ENCODE measurements around the gene BRMS1.
"Not testable (repeated sequence)": the region's sequence is repeated elsewhere in the genome, so short reads cannot be mapped to it uniquely, and the experiment has no call there.

The BRMS1 gene

GRCh38 chr11:66344550-66345315, at the start of gene BRMS1:
Gene BRMS1, minus strand, starts transcription at chr11:66345104. Its CDS starts 2,870 bp downstream, at chr11:66342234.
- peak within 1 kb of the TSS; percentile 84 to 91 for H3K4me3 ChIP-seq (ENCODE audit: low read depth in 1 of 2, low read length in 1 of 2)

DNA sequence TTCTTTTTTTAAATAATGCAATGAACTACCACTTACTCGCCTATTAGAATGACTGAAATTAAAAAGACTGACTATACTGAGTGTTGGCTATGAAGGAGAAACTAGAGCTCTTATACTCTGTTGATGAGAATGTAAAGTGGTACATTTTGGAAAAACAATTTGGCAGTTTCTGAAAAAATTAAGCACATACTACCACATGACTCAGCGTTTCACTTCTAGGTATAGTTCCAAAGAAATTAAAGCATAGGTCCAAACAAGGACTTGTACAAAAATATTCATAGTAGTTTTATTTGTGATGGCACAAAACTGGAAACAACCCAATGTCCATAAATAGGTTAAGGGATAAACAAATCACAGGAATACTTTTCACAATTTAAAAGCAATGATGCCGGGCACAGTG, 49.0 kb upstream of the BRMS1 start:
- Histone ChIP-seq H3K27ac (no peak overlapping the region), H3K36me3 (no peaks in the 10 kb centered on the region), H3K4me3 (ENCODE audit: low read depth in 1 of 2, low read length in 1 of 2) (no peak overlapping the region), H3K27me3 (peaks cover 40% of the 10 kb centered on the region), H3K9me3 (no peaks in the 10 kb centered on the region), H3K4me1 (ENCODE audit: control insufficient read depth in 1 of 2, insufficient read depth in 1 of 2, low read depth in 1 of 2, low read length in 1 of 2) (no peaks in the 10 kb centered on the region)
- TF ChIP-seq CTCF (IDR thresholded peaks at IDR 0.05) = no peak

More at GRCh38 chr11:66344550-66345315, at the start of gene BRMS1:
- peaks cover 31% of the 10 kb centered on the region in 2 experiments for H3K4me1 ChIP-seq (ENCODE audit: control insufficient read depth in 1 of 2, insufficient read depth in 1 of 2, low read depth in 1 of 2, low read length in 1 of 2)
- H3K27ac ChIP-seq = peak within 1 kb of the TSS; percentile 86
- peak; percentile 83 for TF ChIP-seq CTCF (IDR thresholded peaks at IDR 0.05)
- peaks cover 38% of the 10 kb centered on the region for H3K36me3 ChIP-seq
- H3K9me3 ChIP-seq = no peaks in the 10 kb centered on the region
- peaks cover 38% of the 10 kb centered on the region for H3K27me3 ChIP-seq

GRCh38 chr11:66391322-66391721, 46.4 kb upstream of the BRMS1 start:
- H3K27me3 ChIP-seq = peaks cover 45% of the 10 kb centered on the region
- no peaks in the 10 kb centered on the region for H3K9me3 ChIP-seq
- no peak overlapping the region for H3K27ac ChIP-seq
- no peak for TF ChIP-seq CTCF (IDR thresholded peaks at IDR 0.05)
- H3K36me3 ChIP-seq = no peaks in the 10 kb centered on the region
- no peak overlapping the region for H3K4me3 ChIP-seq (ENCODE audit: low read depth in 1 of 2, low read length in 1 of 2)
- peaks cover 2% of the 10 kb centered on the region in 2 experiments for H3K4me1 ChIP-seq (ENCODE audit: control insufficient read depth in 1 of 2, insufficient read depth in 1 of 2, low read depth in 1 of 2, low read length in 1 of 2)

- H3K4me3 ChIP-seq (ENCODE audit: low read depth in 1 of 2, low read length in 1 of 2) = no peak overlapping the region
- TF ChIP-seq CTCF (IDR thresholded peaks at IDR 0.05) = peak; percentile 23
- no peaks in the 10 kb centered on the region for H3K9me3 ChIP-seq
- peaks cover 41% of the 10 kb centered on the region for H3K27me3 ChIP-seq
- no peak overlapping the region for H3K27ac ChIP-seq
- no peaks in the 10 kb centered on the region for H3K36me3 ChIP-seq
- peaks cover 6% of the 10 kb centered on the region in 2 experiments for H3K4me1 ChIP-seq (ENCODE audit: control insufficient read depth in 1 of 2, insufficient read depth in 1 of 2, low read depth in 1 of 2, low read length in 1 of 2)
Measured at GRCh38 chr11:66388780-66389386, 44.0 kb upstream of the BRMS1 start.

- Histone ChIP-seq H3K27me3 (peaks cover 33% of the 10 kb centered on the region), H3K9me3 (no peaks in the 10 kb centered on the region), H3K36me3 (no peaks in the 10 kb centered on the region), H3K4me1 (ENCODE audit: control insufficient read depth in 1 of 2, insufficient read depth in 1 of 2, low read depth in 1 of 2, low read length in 1 of 2) (peaks cover 6% of the 10 kb centered on the region in 2 experiments), H3K27ac (no peak overlapping the region), H3K4me3 (ENCODE audit: low read depth in 1 of 2, low read length in 1 of 2) (no peak overlapping the region)
- TF ChIP-seq CTCF (IDR thresholded peaks at IDR 0.05) = peak; percentile 86
Measured at GRCh38 chr11:66386171-66387069, 41.5 kb upstream of the BRMS1 start.

- not testable (repeated sequence) for H3K4me3 ChIP-seq (ENCODE audit: low read depth in 1 of 2, low read length in 1 of 2); H3K36me3 ChIP-seq; H3K27ac ChIP-seq; H3K4me1 ChIP-seq (ENCODE audit: control insufficient read depth in 1 of 2, insufficient read depth in 1 of 2, low read depth in 1 of 2, low read length in 1 of 2); H3K9me3 ChIP-seq
- H3K27me3 ChIP-seq = peaks cover 45% of the 10 kb centered on the region
Measured at GRCh38 chr11:66384316-66384715, 39.4 kb upstream of the BRMS1 start.

GRCh38 chr11:66380264-66380663, 35.4 kb upstream of the BRMS1 start:
- not testable (repeated sequence) for H3K4me3 ChIP-seq (ENCODE audit: low read depth in 1 of 2, low read length in 1 of 2); H3K36me3 ChIP-seq; H3K9me3 ChIP-seq; H3K27ac ChIP-seq; H3K4me1 ChIP-seq (ENCODE audit: control insufficient read depth in 1 of 2, insufficient read depth in 1 of 2, low read depth in 1 of 2, low read length in 1 of 2)
- peaks cover 60% of the 10 kb centered on the region for H3K27me3 ChIP-seq
